ENCODE data around the gene FAM187B. TPM values are rescaled to one million over a fixed set of nuclear protein-coding genes. Genes with fewer than 3 reads are reported as not detected.

The FAM187B gene
- polyA plus RNA-seq, 1 donor (not counting 4 experiments of a cell fraction or from before 2014, with no cell fraction given): not detected

DNA sequence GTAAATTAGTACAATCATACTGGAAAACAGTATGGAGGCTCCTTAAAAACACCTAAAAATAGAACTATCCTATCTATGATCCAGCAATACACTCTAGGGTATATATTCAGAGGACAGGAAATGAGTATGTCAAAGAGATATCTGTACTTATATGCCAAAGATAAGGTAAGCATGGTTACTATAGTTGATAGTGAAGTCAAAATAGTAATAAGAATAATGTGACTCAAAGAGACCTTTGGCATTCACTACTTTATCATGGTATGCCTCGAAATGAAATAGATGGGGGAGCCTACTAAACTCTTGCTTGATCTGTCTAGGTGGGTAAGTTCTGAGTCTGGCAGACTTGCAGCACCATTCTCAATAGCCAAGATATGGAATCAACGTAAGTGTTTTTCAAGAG, 43.7 kb downstream of the FAM187B start:
- Histone ChIP-seq H3K27me3 (ENCODE audit: control insufficient read depth, extremely low read depth, insufficient read depth, low read length) (no peaks in the 10 kb centered on the region), H3K79me2 (ENCODE audit: control insufficient read depth, insufficient read depth, low read length) (no peaks in the 10 kb centered on the region), H3K9me3 (ENCODE audit: control insufficient read depth, low read depth, low read length) (no peaks in the 10 kb centered on the region), H2AFZ (ENCODE audit: control insufficient read depth, low read length) (no peak overlapping the region), H3K4me3 (ENCODE audit: control insufficient read depth in 2 of 3, extremely low read depth in 1 of 3, insufficient read depth in 2 of 3, low read depth in 1 of 3, low read length in 3 of 3) (no peak overlapping the region), H3K27ac (ENCODE audit: control insufficient read depth, insufficient read depth, low read length) (no peak overlapping the region), H3K36me3 (ENCODE audit: control insufficient read depth in 2 of 2, extremely low read depth in 1 of 2, insufficient read depth in 2 of 2, low read length in 2 of 2) (no peaks in the 10 kb centered on the region), H3K9ac (ENCODE audit: control insufficient read depth, extremely low read depth, insufficient read depth, low read length) (no peak overlapping the region), H3K9me1 (ENCODE audit: control insufficient read depth, extremely low read depth, insufficient read depth, low read length) (no peaks in the 10 kb centered on the region), H3K4me2 (ENCODE audit: control insufficient read depth, extremely low read depth, insufficient read depth, low read depth, low read length) (no peak overlapping the region), H4K20me1 (ENCODE audit: control insufficient read depth, extremely low read depth, insufficient read depth, low read length) (no peaks in the 10 kb centered on the region), H3K4me1 (ENCODE audit: control insufficient read depth, extremely low read depth, insufficient read depth, low read length) (no peaks in the 10 kb centered on the region)
- FAIRE-seq (no peak), DNase-seq (ENCODE audit: low read depth, low spot score) (no peak)
- TF ChIP-seq CTCF (optimal IDR thresholded peaks at IDR 0.05 in 1 of 3, IDR thresholded peaks at IDR 0.05 in 1 of 3, conservative IDR thresholded peaks at IDR 0.05 in 1 of 3; ENCODE audit: extremely low read depth in 1 of 3, insufficient read depth in 2 of 3, low read length in 3 of 3): no peak
- TF ChIP-seq EZH2 (IDR thresholded peaks at IDR 0.05; ENCODE audit: low read length): no peak
- dilution Hi-C loops (cut with MboI; ENCODE audit: extremely low pct_ligation_motif_present, low sequenced_read_pairs): no loop called here

- H2AFZ ChIP-seq (ENCODE audit: control insufficient read depth, low read length): no peak overlapping the region
- no peaks in the 10 kb centered on the region for H3K36me3 ChIP-seq (ENCODE audit: control insufficient read depth in 2 of 2, extremely low read depth in 1 of 2, insufficient read depth in 2 of 2, low read length in 2 of 2)
- no peaks in the 10 kb centered on the region for H3K79me2 ChIP-seq (ENCODE audit: control insufficient read depth, insufficient read depth, low read length)
- no peak overlapping the region for H3K4me3 ChIP-seq (ENCODE audit: control insufficient read depth in 2 of 3, extremely low read depth in 1 of 3, insufficient read depth in 2 of 3, low read depth in 1 of 3, low read length in 3 of 3)
- no peak for FAIRE-seq
- no peak overlapping the region for H3K4me2 ChIP-seq (ENCODE audit: control insufficient read depth, extremely low read depth, insufficient read depth, low read depth, low read length)
- no peak overlapping the region for H3K9ac ChIP-seq (ENCODE audit: control insufficient read depth, extremely low read depth, insufficient read depth, low read length)
- H3K4me1 ChIP-seq (ENCODE audit: control insufficient read depth, extremely low read depth, insufficient read depth, low read length): no peaks in the 10 kb centered on the region
- DNase-seq (ENCODE audit: low read depth, low spot score): no peak
- dilution Hi-C loops (cut with MboI; ENCODE audit: extremely low pct_ligation_motif_present, low sequenced_read_pairs): no loop called here
- TF ChIP-seq CTCF (optimal IDR thresholded peaks at IDR 0.05 in 1 of 3, IDR thresholded peaks at IDR 0.05 in 1 of 3, conservative IDR thresholded peaks at IDR 0.05 in 1 of 3; ENCODE audit: extremely low read depth in 1 of 3, insufficient read depth in 2 of 3, low read length in 3 of 3) (no peak), EZH2 (IDR thresholded peaks at IDR 0.05; ENCODE audit: low read length) (no peak)
- no peaks in the 10 kb centered on the region for H3K27me3 ChIP-seq (ENCODE audit: control insufficient read depth, extremely low read depth, insufficient read depth, low read length)
- H3K9me1 ChIP-seq (ENCODE audit: control insufficient read depth, extremely low read depth, insufficient read depth, low read length): no peaks in the 10 kb centered on the region
- no peak overlapping the region for H3K27ac ChIP-seq (ENCODE audit: control insufficient read depth, insufficient read depth, low read length)
- no peaks in the 10 kb centered on the region for H3K9me3 ChIP-seq (ENCODE audit: control insufficient read depth, low read depth, low read length)
- H4K20me1 ChIP-seq (ENCODE audit: control insufficient read depth, extremely low read depth, insufficient read depth, low read length): no peaks in the 10 kb centered on the region
Observed at GRCh38 chr19:35184267-35184666, 44.3 kb downstream of the FAM187B start.
